ENCODE data around the gene CADM2. TPM values are rescaled to one million over a fixed set of nuclear protein-coding genes. Genes with fewer than 3 reads are reported as not detected.

CADM2 gene
- total RNA-seq, 1 experiment from 2014 or later: not detected

DNA sequence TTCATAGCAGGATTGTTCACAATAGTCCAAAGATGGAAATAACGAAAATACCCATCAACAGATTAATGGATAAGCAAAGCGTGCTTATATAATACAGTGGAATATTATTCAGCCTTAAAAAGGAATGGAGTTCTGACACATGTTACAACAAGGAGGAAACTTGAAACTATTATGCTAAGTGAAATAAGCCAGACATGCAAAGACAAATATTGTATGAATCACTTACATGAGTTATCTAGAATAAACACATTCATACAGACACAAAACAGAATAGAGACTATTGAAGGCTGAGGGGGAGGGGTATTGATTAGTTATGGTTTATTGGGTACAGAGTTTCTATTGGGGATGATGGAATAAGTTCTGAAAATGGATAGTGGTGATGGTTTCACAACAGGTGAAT is 438.6 kb downstream of the CADM2 start:
- H3K9me3 Mint-ChIP-seq (ENCODE audit: unreplicated experiment): no peaks in the 10 kb centered on the region
- no TSS peak for BruUV-seq (replicated peaks)

DNA sequence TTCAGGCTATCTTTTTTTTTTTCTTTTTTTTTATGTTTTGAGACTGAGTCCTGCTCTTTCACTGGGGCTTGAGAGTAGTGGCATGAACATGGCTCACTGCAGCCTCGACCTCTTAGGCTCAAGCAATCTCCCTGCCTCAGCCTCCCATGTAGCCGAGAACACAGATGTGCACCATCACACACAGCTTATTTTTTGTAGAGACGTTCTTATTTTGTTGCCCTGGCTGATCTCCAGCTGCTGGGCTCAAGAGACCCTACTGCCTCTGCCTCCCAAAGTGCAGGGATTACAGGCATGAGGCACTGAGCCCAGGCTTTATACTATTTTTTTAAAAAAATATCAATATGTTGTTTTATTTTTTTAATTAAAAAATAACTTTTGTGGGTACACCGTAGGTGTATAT is 467.3 kb downstream of the CADM2 start:
- no TSS peak for BruUV-seq (replicated peaks)
- Mint-ChIP-seq H3K4me3 (ENCODE audit: unreplicated experiment) (no peak overlapping the region), H3K36me3 (ENCODE audit: insufficient read depth, unreplicated experiment) (no peaks in the 10 kb centered on the region), H3K27ac (ENCODE audit: low read depth, unreplicated experiment) (no peak overlapping the region), H3K9me3 (ENCODE audit: unreplicated experiment) (no peaks in the 10 kb centered on the region), H3K27me3 (ENCODE audit: insufficient read depth, unreplicated experiment) (peaks cover 62% of the 10 kb centered on the region), H3K4me1 (ENCODE audit: insufficient read depth, unreplicated experiment) (no peaks in the 10 kb centered on the region)
- CTCF ChIA-PET: no interaction called here
- intact Hi-C loops (cut with micrococcal nuclease): no loop called here
- TF ChIP-seq, protein P1, sequence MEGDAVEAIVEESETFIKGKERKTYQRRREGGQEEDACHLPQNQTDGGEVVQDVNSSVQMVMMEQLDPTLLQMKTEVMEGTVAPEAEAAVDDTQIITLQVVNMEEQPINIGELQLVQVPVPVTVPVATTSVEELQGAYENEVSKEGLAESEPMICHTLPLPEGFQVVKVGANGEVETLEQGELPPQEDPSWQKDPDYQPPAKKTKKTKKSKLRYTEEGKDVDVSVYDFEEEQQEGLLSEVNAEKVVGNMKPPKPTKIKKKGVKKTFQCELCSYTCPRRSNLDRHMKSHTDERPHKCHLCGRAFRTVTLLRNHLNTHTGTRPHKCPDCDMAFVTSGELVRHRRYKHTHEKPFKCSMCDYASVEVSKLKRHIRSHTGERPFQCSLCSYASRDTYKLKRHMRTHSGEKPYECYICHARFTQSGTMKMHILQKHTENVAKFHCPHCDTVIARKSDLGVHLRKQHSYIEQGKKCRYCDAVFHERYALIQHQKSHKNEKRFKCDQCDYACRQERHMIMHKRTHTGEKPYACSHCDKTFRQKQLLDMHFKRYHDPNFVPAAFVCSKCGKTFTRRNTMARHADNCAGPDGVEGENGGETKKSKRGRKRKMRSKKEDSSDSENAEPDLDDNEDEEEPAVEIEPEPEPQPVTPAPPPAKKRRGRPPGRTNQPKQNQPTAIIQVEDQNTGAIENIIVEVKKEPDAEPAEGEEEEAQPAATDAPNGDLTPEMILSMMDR (IDR thresholded peaks at IDR 0.05; ENCODE audit: unreplicated experiment): no peak
- POLR2A ChIA-PET: no interaction called here
- no peak for DNase-seq (ENCODE audit: unreplicated experiment)

More for the DNA sequence above, 438.6 kb downstream of the CADM2 start:
- intact Hi-C loops (cut with micrococcal nuclease): no loop called here
- POLR2A ChIA-PET: no interaction called here
- no peak for DNase-seq (ENCODE audit: unreplicated experiment)
- Mint-ChIP-seq H3K36me3 (ENCODE audit: insufficient read depth, unreplicated experiment) (no peaks in the 10 kb centered on the region), H3K4me1 (ENCODE audit: insufficient read depth, unreplicated experiment) (no peaks in the 10 kb centered on the region), H3K27me3 (ENCODE audit: insufficient read depth, unreplicated experiment) (peaks cover 53% of the 10 kb centered on the region), H3K4me3 (ENCODE audit: unreplicated experiment) (no peak overlapping the region), H3K27ac (ENCODE audit: low read depth, unreplicated experiment) (no peak overlapping the region)
- TF ChIP-seq, protein P1 (IDR thresholded peaks at IDR 0.05; ENCODE audit: unreplicated experiment): no peak
- CTCF ChIA-PET: no interaction called here

DNA sequence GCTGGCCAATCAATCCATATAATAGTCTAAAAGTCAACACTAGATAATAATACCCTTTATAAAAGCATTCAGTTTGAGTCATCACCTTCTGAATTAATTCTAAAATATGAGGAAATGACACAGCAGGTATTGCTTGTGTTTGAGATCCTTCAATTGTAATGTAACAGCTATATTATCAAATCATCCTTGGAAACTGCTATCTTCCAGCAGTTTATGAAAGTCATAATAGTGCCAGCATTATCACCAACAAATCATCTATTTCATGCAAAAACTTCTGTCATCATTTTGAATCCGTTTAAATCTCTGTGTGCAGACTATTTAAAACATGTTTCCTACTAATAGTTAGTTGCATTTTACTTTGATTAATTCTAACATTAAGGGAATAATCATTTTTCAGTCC is 468.7 kb downstream of the CADM2 start:
- H3K4me3 Mint-ChIP-seq (ENCODE audit: unreplicated experiment): no peak overlapping the region
- TF ChIP-seq, protein P1 (IDR thresholded peaks at IDR 0.05; ENCODE audit: unreplicated experiment): no peak
- ChIA-PET CTCF (interaction anchor here (0.6 kb wide), 1 partner anchor 1481 kb away, joined by 3 read pairs; no protein-coding TSS in a partner anchor), POLR2A (no interaction called here)
- no peaks in the 10 kb centered on the region for H3K9me3 Mint-ChIP-seq (ENCODE audit: unreplicated experiment)
- no peak overlapping the region for H3K27ac Mint-ChIP-seq (ENCODE audit: low read depth, unreplicated experiment)
- H3K27me3 Mint-ChIP-seq (ENCODE audit: insufficient read depth, unreplicated experiment): peaks cover 62% of the 10 kb centered on the region
- no TSS peak for BruUV-seq (replicated peaks)
- intact Hi-C loops (cut with micrococcal nuclease): no loop called here
- DNase-seq (ENCODE audit: unreplicated experiment): no peak
- H3K4me1 Mint-ChIP-seq (ENCODE audit: insufficient read depth, unreplicated experiment): no peaks in the 10 kb centered on the region
- H3K36me3 Mint-ChIP-seq (ENCODE audit: insufficient read depth, unreplicated experiment): no peaks in the 10 kb centered on the region

DNA sequence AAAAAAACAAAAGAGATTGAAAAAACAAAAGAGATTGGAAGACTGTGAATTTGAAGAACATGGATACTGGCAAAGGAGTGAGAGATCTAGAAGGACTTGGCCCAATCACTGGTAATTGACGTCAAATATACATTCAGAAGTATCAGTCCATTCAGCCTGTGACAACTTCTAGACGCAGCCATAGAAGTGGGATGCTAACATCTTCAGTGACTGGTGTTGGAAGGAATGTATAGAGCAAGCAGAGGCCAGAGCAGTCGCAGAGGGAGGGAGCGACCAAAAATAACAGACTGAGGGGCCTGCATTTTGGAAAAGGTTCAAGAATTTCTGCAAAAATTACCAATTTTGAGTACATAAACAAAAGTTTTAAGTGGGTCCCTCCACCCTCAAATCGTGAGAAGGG is 473.3 kb downstream of the CADM2 start:
- DNase-seq (ENCODE audit: unreplicated experiment): no peak
- Mint-ChIP-seq H3K27me3 (ENCODE audit: insufficient read depth, unreplicated experiment) (peaks cover 52% of the 10 kb centered on the region), H3K4me3 (ENCODE audit: unreplicated experiment) (no peak overlapping the region), H3K27ac (ENCODE audit: low read depth, unreplicated experiment) (no peak overlapping the region), H3K9me3 (ENCODE audit: unreplicated experiment) (no peaks in the 10 kb centered on the region), H3K4me1 (ENCODE audit: insufficient read depth, unreplicated experiment) (no peaks in the 10 kb centered on the region), H3K36me3 (ENCODE audit: insufficient read depth, unreplicated experiment) (no peaks in the 10 kb centered on the region)
- TF ChIP-seq, protein P1 (IDR thresholded peaks at IDR 0.05; ENCODE audit: unreplicated experiment): no peak
- ChIA-PET POLR2A (no interaction called here), CTCF (no interaction called here)
- intact Hi-C loops (cut with micrococcal nuclease): no loop called here
- BruUV-seq (replicated peaks): no TSS peak

Data from MCF 10A (cell line).